GM21367 (cell line): ENCODE results near the gene ZSCAN9.

Experiments
- ATAC-seq: cut with Tn5 transposase; IDR thresholded peaks from one replicate; pipeline ENCODE4 v1.9.1; 2021; ENCODE audit not compliant: unreplicated experiment

Gene ZSCAN9

GRCh38 chr6:28266563-28266961, 41.5 kb downstream of the ZSCAN9 start:
- no peak for ATAC-seq

DNA sequence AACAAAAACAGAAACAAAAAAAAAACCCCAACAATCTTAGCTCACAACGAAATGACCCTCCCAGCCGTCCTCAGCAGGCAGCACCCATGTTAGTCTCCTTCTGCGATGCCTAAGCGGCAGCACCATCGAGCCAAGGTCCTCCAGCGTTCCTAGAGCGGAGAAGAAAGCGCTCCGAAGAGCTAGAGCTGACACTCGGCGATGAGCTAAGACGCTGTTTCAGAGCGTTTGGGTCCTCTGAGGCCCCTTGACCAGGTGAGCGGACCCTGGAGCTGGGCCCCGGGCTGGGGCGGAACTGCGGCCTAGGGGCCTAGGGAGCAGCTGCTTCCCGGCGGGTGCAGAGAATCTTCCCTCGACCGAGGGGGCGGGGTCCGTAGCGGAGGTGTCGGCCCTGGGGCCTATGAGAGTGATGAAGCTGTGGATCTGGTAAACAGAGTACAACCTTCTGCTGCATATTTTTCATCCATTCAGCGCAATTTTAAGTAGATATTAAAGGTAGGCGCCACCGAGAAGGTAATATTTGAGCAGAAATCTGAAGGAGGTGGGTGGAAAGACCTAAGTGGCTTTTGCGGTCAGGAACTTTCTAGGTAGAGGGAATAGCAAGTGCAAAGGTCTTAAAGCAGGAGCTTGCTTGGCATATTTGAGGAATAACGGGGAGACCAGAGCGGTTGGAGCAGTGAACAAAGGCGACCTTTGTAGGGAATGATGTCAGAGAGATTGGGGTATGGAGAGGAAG, 42.1 kb downstream of the ZSCAN9 start, which contains the start of gene ZSCAN26:
Gene ZSCAN26, plus strand, starts transcription at position 182 of the 733 bp plus-strand sequence. CDS start 4,777 bp downstream, outside the sequence.
- ATAC-seq = peak; percentile 85

- no peak for ATAC-seq
Observed at GRCh38 chr6:28267695-28268059, 42.6 kb downstream of the ZSCAN9 start.

DNA sequence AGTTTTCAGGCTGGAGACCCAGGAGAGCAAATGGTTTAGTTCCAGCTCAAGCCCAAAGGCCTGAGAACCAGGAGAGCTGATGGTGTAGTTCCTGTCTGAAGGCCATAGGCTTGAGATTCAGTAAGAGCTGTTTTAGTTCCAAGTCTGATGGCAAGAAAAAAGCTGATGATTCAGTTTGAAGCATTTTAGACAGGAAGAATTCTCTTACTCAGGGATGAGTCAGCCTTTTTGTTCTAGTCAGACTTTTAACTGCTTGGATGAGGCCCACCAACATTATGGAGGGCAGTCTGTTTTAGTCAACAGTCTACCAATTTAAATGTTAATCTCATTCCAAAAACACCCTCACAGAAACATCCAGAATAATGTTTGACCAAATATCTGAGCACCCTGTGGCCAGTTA, 44.4 kb downstream of the ZSCAN9 start:
- ATAC-seq = no peak

GRCh38 chr6:28274888-28275287, 49.8 kb downstream of the ZSCAN9 start:
- no peak for ATAC-seq

DNA sequence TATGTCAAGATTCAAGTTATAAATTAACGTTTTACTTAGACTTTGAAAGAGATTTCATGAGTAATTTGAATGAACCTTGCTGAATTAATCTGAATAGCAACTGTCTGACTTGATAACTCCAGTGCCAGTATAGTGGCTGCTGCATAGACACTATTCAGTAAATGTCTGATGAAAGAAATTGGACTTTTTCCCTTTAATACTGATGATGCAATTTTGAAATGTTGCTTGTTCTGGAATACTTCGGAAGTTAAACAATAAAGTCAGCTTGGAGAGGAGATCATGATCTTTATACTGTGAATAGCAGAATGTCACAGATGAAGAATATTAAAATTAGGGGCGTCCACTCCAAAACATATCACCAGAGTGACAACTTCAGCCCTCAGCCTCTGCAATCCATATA, 52.7 kb downstream of the ZSCAN9 start:
- ATAC-seq = no peak

DNA sequence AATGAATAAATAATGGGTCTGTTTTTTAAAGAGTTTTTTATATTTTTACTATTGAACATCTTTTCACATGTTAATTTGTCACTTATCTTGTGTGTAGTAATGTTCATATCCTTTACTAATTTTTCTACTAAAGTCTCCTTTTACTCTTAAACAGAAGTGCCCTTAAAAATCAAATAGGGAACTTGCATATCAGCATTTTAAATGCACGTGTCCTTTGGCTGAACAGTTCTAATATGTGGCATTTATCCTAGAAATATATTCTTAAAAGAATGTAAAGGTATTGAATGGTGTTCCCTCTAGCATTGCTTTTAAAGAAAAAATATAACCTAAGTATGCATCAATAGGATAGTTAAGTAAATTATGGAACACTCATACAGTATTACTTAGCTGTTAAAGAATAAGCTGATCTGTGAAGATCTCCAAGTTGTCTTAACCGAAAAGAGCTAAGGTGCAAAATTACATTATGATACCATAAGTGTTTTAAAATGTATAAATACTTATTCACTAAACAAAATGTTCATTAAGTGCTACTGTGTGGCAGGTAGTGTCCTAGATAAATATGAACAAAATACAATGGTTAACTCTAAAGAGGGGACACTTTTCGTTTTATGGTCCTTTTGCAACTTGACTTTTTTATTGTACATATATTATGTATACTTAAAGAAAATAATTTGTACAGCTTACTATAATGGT, 55.7 kb downstream of the ZSCAN9 start:
- ATAC-seq = no peak

- peak; percentile 70 for ATAC-seq
Observed at GRCh38 chr6:28281288-28282064, 56.4 kb downstream of the ZSCAN9 start, which contains the start of gene PGBD1. PGBD1 (plus strand) TSS chr6:28281572; CDS start chr6:28283814, 2,242 bp downstream.

DNA sequence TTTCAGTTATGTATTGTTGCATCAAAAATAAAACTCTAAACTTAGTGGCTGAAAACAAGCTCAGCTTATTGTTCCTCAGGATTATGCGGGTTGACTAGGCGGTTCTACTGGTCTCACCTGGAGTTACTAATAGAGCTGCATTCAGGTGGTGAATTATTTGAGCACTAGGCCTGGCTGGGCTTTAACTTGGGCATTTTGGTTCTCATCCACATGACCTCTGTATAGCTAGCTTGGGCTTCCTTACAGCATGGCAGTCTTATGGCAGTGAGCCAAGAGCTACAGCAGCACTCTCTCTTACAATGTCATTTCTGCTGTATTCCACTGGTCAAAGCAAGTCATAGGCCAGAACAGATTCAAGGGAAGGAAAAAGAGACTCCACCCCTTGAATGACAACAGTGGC, 57.9 kb downstream of the ZSCAN9 start:
- no peak for ATAC-seq
